Skeletal muscle tissue (tissue), 4 donors: Measurements from ENCODE around the gene ITM2A. TPM values are rescaled to one million over a fixed set of nuclear protein-coding genes. Genes with fewer than 3 reads are reported as not detected.

Experiments
- H3K27ac ChIP-seq: one replicate; pipeline ENCODE4 v1.7.0; 2013; ENCODE audit warnings: mild to moderate bottlenecking, low read depth, low read length, inconsistent platforms
- H3K27me3 ChIP-seq, 3 donors: one replicate each; pipeline ENCODE4 v1.7.0; 2013; ENCODE audit warnings: low read length in 3 of 3; ENCODE audit not compliant: control insufficient read depth in 3 of 3, insufficient read depth in 3 of 3
- H3K36me3 ChIP-seq, 3 donors: one replicate each; pipeline ENCODE4 v1.7.0; 2013; ENCODE audit warnings: low read length in 3 of 3; ENCODE audit not compliant: control insufficient read depth in 3 of 3, insufficient read depth in 3 of 3
- H3K4me1 ChIP-seq, 3 donors: one replicate each; pipeline ENCODE4 v1.7.0; 2013; ENCODE audit warnings: low read length in 3 of 3, mild to moderate bottlenecking in 3 of 3; ENCODE audit not compliant: control insufficient read depth in 3 of 3, insufficient read depth in 3 of 3
- H3K4me3 ChIP-seq, 3 donors: one replicate each; pipeline ENCODE4 v1.7.0; 2013; ENCODE audit warnings: low read length in 3 of 3
- H3K9ac ChIP-seq, 3 donors: one replicate each; pipeline ENCODE4 v1.7.0; 2013; ENCODE audit warnings: low read length in 3 of 3, mild to moderate bottlenecking in 3 of 3, moderate library complexity in 2 of 3, low read depth in 1 of 3
- H3K9me3 ChIP-seq, 3 donors: one replicate each; pipeline ENCODE4 v1.7.0; 2013; ENCODE audit warnings: low read length in 3 of 3; ENCODE audit not compliant: control insufficient read depth in 3 of 3
- total RNA-seq: library from RNA; depleted of rRNA; stranded (reverse); fragments of >200 nt; gene quantifications from one replicate; pipeline ENCODE4 v1.2.3, GENCODE V29; 2014
- donor health status: Osteomylitis.

ITM2A gene
- 321 TPM for total RNA-seq

DNA sequence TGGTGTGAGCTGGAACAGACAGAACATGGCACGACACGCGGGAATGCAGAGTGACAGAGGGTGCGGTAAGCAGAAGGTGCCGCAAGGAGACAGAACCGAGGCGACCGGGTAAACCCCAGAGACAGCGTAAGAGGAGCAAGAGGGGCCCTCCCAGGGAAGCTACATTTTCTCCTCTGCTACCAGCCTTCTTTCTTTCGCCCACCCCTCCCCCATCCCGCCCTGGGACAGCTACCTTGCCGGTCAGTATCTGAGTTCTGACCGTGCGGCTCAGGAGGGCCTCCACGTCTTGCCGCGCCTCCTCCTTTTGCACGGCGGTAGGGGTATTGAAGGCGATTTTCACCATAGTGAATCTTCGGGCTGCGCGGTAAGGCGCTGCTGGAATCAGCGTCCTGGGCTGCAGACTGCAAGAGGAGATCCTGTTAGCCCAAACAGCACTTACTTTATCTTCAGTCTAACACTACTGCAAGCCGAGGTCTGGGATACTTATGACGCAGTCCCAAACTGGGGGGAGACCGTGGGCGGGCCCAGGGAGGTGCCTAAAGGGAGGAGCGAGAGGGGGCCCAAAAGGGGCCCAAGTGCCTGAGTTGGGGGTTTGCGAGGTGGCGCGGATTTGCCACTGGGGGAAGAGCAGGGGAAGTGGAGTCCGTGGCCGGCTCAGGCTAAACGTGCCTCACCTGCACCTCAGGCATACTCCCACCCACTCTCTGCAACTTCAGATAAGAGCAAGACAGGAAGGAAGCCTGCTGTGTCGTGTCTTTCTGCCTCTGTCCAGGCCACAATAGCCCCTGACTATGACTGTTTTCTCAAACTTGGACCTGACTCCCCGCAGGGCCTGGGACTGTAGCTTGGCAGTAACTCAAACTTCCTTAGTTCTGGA lies at the start of gene ITM2A:
ITM2A (minus strand) TSS at position 462 of the 877 bp plus-strand sequence; CDS start at position 343, 119 bp downstream.
- no peaks in the 10 kb centered on the region for H3K9me3 ChIP-seq
- H3K27me3 ChIP-seq: peaks cover 0 to 11% (median 0%) of the 10 kb centered on the region in 3 donors
- H3K4me3 ChIP-seq: peak within 1 kb of the TSS; percentile 51 to 72 (median 64)
- no peaks in the 10 kb centered on the region for H3K36me3 ChIP-seq
- peak within 1 kb of the TSS; percentile 38 for H3K27ac ChIP-seq
- H3K9ac ChIP-seq: peak within 1 kb of the TSS; percentile 53 to 64 (median 57)
- H3K4me1 ChIP-seq: no peaks in the 10 kb centered on the region

DNA sequence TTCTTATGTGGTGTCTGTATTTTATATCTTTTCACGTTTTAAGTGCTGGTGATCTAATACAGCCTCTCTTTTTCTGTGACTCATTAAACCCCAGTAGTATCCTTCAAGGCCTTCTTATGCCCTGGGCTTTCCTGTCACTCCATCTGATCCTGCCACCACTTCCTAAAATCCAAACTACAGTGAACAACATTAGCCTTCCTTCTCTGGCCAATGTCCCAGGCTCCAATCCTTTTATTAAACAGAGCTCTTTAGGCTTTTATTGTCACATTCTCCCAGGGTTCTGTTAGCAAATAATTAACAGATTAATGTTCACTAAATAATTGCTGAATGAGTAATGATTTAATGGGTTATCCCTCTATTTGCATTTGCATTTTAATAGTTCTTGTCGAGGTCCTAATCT lies 47.9 kb upstream of the ITM2A start:
- H3K36me3 ChIP-seq: no peaks in the 10 kb centered on the region

DNA sequence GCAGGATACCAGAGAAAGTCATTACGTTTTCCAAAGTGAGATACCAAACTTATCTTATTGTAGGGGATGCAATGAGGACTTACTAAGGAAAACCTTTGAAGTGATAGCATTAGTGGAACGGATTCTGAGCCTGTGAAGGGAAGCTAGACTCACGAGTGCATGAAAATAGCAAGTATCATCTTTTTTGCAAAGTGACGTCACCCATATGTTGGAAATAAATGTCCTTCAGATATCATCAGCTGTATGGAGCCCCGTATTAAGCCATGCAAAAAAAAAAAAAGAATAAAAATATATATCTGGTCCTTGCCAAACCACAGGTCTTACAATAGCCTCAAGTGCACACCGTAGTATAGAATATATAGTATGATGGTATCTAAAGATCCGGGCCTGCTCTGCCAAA lies 46.8 kb upstream of the ITM2A start:
- no peak overlapping the region for H3K27ac ChIP-seq
- no peaks in the 10 kb centered on the region for H3K4me1 ChIP-seq
- H3K9ac ChIP-seq: no peak overlapping the region
- no peaks in the 10 kb centered on the region for H3K36me3 ChIP-seq
- no peaks in the 10 kb centered on the region for H3K9me3 ChIP-seq
- no peaks in the 10 kb centered on the region for H3K27me3 ChIP-seq
- H3K4me3 ChIP-seq: no peak overlapping the region

More for the DNA sequence above, 47.9 kb upstream of the ITM2A start:
- H3K9me3 ChIP-seq: no peaks in the 10 kb centered on the region
- H3K27ac ChIP-seq: no peak overlapping the region
- H3K27me3 ChIP-seq: no peaks in the 10 kb centered on the region
- no peak overlapping the region for H3K4me3 ChIP-seq
- H3K9ac ChIP-seq: no peak overlapping the region
- no peaks in the 10 kb centered on the region for H3K4me1 ChIP-seq

DNA sequence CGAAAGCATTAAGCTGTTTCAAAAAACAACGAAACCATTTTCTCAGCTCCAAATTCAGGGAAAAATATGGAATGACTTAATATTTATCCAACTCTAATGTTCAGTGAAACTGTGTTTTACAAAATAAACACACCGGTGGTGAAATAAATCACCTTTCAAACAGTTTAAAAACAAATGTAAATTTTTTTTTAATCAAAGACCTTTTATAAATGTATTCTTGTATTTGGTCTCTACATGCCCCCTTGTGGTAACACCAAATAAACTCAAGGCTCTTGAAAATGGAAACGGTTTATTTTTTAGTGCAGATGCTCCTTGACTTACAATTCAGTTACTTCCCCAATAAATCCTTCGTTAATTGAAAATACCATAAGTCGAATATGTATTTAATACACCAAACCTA lies 45.8 kb upstream of the ITM2A start:
- Histone ChIP-seq H3K9me3 (no peaks in the 10 kb centered on the region), H3K4me1 (no peaks in the 10 kb centered on the region), H3K27ac (no peak overlapping the region), H3K4me3 (peak overlapping the region in 1 of 3 donors; percentile 48), H3K27me3 (no peaks in the 10 kb centered on the region), H3K9ac (peak overlapping the region in 1 of 3 donors; percentile 33), H3K36me3 (no peaks in the 10 kb centered on the region)

DNA sequence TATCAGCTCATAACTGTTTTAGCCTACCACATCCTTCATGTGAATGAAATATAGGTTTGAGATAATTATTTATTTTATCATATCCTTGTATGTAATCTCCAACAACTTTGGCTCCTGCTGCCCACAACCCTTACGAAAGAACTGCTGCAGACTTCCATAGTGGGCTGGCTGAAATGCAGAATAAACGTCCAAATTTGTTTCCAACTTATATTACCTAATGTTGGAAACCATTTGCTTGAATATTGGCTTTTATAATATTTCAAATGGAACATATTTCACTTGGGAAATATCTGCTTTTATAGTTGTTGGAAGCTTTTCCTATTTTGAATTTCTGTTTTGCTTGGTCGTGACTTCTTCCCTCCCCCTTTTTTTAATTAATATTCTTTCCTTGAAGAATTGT lies 45.0 kb upstream of the ITM2A start:
- Histone ChIP-seq H3K9me3 (no peaks in the 10 kb centered on the region), H3K9ac (no peak overlapping the region), H3K4me3 (no peak overlapping the region), H3K4me1 (no peaks in the 10 kb centered on the region), H3K36me3 (no peaks in the 10 kb centered on the region), H3K27me3 (no peaks in the 10 kb centered on the region), H3K27ac (no peak overlapping the region)

DNA sequence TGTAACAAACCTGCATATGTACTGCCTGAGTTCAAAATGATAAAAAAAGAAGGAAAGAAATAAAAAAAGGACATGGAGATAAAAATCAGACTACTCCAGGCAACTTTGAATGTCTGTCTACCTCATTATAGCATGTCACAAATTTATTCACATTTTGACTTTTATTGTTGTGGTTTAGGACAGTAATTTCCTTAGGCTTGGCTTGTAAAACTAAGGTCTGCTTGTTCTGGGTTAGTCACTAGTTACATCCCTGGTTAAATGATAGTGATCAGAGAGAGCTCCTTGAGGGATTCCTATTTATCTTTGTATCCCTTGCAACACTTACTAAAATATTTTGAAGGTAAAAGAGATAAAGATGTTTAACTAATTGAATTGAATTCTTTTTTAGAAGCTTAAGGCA lies 42.5 kb upstream of the ITM2A start:
- Histone ChIP-seq H3K27me3 (no peaks in the 10 kb centered on the region), H3K4me1 (no peaks in the 10 kb centered on the region), H3K9me3 (no peaks in the 10 kb centered on the region), H3K27ac (no peak overlapping the region), H3K4me3 (no peak overlapping the region), H3K9ac (no peak overlapping the region), H3K36me3 (no peaks in the 10 kb centered on the region)

DNA sequence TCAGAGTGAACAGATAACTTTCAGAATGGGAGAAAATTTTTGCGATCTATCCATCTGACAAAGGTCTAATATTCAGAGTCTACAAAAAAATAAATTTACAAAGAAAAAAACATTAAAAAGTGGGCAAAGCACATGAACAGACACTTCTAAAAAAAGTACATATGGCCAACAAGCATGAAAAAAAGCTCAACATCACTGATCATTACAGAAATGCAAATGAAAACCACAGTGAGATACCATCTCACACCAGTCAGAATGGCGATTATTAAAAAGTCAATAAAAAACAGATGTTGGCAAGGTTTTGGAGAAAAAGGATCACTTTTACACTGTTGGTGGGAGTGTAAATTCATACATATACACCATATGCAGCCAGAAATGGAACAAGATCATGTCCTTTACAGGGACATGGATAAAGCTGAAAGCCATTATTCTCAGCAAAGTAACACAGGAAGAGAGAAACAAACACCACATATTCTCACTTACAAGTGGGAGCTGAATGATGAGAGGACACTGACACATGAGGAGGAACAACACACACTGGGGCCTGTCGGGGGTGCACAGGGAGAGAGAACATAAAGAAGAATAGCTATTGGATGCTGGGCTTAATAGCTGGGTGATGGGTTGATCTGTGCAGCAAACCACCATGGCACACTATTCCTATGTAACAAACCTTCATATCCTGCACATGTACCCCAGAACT lies 41.6 kb upstream of the ITM2A start:
- Histone ChIP-seq H3K36me3 (no peaks in the 10 kb centered on the region), H3K9me3 (no peaks in the 10 kb centered on the region), H3K27me3 (no peaks in the 10 kb centered on the region), H3K4me3 (no peak overlapping the region), H3K27ac (no peak overlapping the region), H3K9ac (no peak overlapping the region), H3K4me1 (no peaks in the 10 kb centered on the region)

DNA sequence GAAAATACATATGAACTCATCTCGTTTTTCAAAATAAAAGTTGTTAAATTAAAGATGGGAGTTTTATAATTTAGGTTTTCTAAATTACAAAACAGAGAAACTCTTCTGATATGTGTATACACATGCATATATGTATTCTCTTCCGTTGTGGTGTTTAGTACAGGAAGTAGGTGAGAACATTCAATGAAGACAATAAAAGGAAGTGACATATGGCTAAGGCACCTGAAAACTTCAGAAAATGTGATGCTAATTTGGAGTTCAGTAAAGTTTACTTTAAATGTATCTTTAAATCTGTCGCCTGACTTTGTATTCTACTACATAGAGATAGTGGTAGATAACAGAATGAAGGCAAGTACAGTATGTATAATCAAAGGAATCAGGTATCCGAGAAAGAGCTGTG lies 33.5 kb upstream of the ITM2A start:
- Histone ChIP-seq H3K9ac (no peak overlapping the region), H3K9me3 (no peaks in the 10 kb centered on the region), H3K27me3 (no peaks in the 10 kb centered on the region), H3K36me3 (no peaks in the 10 kb centered on the region), H3K27ac (no peak overlapping the region), H3K4me3 (no peak overlapping the region), H3K4me1 (no peaks in the 10 kb centered on the region)

DNA sequence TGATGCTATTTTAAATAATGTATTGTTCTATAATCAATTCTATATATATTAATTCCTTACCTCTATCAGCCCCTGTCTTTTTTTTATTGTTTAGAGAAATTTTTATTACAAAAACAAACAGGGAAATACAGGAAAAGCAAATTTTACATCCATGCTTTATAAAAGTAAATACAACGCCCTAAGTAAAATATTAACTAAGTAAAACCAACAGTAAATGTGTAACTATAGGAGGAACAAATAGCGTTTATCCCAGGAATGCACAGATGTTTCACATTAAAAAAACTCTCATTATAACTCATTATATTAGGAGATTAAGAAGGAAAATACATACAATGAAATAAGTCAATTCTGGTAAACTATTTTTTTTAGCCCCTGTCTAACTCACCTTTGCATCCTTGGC lies 8.2 kb upstream of the ITM2A start:
- Histone ChIP-seq H3K36me3 (no peaks in the 10 kb centered on the region), H3K27ac (no peak overlapping the region), H3K9ac (no peak overlapping the region), H3K4me1 (no peaks in the 10 kb centered on the region), H3K9me3 (no peaks in the 10 kb centered on the region), H3K27me3 (no peaks in the 10 kb centered on the region), H3K4me3 (no peak overlapping the region)

DNA sequence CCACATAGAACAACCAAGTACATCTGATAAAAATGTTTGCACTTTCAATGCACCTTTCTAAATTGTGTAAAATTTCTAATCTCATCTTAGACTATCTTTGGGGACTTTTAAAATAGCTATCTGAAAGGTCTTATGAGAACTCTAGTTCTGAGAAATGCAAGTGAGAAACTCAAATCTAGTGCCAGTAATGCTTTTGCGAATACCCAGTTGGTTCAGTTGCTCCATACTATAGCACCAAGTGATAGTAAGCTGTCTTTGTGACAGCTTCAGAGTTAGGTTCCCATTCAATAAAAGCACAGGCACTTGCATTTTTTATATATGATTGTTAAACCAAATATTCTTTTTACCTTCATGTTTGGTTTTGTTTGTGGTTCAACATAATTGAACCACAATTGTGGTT lies 4.5 kb upstream of the ITM2A start:
- Histone ChIP-seq H3K9ac (no peak overlapping the region), H3K9me3 (no peaks in the 10 kb centered on the region), H3K4me3 (no peak overlapping the region), H3K4me1 (no peaks in the 10 kb centered on the region), H3K27ac (no peak overlapping the region), H3K36me3 (no peaks in the 10 kb centered on the region), H3K27me3 (peaks cover 0 to 7% (median 0%) of the 10 kb centered on the region in 3 donors)
